ENCODE results near the gene CRYZL1.
A peak's percentile ranks its signal among the peaks of the same experiment; 100 is the strongest.

CRYZL1 gene

GRCh38 chr21:33557447-33557846 is 84.1 kb downstream of the CRYZL1 start:
- no peak for DNase-seq

GRCh38 chr21:33554982-33555344 is 86.6 kb downstream of the CRYZL1 start:
- DNase-seq, result no peak

DNA sequence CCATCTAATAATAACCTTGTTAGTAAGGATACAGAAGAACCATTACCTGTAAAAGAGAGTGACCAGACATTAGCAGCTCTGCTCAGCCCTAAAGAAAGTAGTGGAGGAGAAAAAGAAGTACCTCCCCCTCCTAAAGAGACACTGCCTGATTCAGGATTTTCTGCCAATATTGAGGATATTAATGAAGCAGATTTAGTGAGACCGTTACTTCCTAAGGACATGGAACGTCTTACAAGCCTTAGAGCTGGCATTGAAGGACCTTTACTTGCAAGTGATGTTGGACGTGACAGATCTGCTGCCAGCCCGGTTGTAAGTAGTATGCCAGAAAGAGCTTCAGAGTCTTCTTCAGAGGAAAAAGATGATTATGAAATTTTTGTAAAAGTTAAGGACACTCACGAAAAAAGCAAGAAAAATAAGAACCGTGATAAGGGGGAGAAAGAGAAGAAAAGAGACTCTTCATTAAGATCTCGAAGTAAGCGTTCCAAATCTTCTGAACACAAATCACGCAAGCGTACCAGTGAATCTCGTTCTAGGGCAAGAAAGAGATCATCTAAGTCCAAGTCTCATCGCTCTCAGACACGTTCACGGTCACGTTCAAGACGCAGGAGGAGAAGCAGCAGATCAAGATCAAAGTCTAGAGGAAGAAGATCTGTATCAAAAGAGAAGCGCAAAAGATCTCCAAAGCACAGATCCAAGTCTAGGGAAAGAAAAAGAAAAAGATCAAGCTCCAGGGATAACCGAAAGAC is 87.1 kb downstream of the CRYZL1 start:
- DNase-seq, result no peak

DNA sequence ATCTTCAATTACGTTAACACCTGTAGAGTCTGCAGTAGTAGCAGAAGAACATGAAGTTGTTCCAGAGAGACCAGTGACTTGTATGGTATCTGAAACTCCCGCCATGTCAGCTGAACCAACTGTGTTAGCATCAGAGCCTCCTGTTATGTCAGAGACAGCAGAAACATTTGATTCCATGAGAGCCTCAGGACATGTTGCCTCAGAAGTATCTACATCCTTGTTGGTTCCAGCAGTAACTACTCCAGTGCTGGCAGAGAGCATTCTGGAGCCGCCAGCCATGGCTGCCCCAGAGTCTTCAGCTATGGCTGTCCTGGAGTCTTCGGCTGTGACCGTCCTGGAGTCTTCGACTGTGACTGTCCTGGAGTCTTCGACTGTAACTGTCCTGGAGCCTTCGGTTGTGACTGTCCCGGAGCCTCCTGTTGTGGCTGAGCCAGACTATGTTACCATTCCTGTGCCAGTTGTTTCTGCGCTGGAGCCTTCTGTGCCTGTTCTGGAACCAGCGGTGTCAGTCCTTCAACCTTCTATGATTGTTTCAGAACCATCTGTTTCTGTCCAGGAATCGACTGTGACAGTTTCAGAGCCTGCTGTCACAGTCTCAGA is 88.4 kb downstream of the CRYZL1 start:
- DNase-seq, result no peak

GRCh38 chr21:33552093-33552998 is 89.2 kb downstream of the CRYZL1 start:
- DNase-seq, result no peak

- no peak for DNase-seq
These were observed 89.9 kb downstream of the CRYZL1 start for GRCh38 chr21:33551664-33552063.

GRCh38 chr21:33550772-33551660 is 90.5 kb downstream of the CRYZL1 start:
- DNase-seq, result no peak

DNA sequence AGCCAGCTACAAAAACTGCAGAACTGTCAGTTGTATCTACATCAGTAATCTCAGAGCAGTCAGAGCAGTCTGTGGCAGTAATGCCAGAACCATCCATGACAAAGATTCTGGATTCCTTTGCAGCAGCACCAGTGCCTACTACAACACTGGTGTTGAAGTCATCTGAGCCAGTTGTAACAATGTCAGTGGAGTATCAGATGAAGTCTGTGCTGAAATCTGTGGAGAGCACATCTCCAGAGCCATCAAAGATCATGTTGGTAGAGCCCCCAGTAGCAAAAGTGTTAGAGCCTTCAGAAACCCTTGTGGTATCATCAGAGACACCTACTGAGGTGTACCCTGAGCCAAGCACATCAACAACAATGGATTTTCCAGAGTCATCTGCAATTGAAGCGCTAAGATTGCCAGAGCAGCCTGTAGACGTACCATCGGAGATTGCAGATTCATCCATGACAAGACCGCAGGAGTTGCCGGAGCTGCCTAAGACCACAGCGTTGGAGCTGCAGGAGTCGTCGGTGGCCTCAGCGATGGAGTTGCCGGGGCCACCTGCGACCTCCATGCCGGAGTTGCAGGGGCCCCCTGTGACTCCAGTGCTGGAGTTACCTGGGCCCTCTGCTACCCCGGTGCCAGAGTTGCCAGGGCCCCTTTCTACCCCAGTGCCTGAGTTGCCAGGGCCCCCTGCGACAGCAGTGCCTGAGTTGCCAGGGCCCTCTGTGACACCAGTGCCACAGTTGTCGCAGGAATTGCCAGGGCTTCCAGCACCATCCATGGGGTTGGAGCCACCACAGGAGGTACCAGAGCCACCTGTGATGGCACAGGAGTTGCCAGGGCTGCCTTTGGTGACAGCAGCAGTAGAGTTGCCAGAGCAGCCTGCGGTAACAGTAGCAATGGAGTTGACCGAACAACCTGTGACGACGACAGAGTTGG is 91.4 kb downstream of the CRYZL1 start:
- DNase-seq, result no peak

DNA sequence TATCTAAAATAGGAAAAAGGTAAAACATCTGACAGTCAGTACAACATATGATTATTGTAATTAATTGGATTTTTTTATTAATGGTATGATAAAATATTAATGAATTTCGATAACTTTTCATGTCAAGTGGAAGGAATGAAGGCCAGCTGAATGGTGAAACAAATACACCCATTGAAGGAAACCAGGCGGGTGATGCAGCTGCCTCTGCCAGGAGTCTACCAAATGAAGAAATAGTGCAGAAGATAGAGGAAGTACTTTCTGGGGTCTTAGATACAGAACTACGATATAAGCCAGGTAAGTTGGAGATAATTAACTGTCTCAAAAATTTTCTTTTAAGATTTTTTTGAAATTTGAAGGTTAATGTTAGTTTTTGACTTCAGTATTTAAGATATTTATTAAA is 95.5 kb downstream of the CRYZL1 start:
- DNase-seq, result no peak

- DNase-seq, result no peak
These were observed 96.9 kb downstream of the CRYZL1 start for GRCh38 chr21:33544451-33545195.

DNA sequence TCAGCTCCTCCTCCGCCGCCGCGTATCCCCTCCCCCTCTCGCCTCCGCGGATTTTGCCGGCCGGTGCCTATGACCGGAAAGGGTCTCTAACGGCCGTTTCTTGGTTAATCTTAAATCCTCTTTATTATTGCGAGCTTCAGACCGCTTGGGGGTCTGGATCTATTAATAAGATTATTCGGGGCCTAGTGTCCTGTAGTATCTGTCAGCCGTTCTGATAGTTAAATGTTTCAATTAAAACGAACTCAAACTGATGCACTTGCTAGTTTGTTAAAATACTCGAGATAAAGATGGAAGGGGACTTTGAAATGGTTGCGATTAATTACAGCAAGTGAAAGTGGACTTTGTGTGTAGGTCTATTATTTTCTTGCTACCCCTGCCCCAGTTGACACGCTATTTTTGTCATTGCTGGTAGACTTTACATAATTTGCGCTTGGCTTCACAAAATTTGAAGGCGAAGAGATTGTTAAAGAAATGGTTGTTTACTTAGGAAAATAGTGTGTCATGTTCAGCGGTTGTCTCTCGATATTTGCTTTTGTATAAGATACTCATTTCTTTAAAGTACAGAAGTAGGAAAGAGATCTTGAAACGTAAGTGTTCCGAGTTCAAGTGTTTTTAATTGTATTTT is 97.9 kb downstream of the CRYZL1 start:
- DNase-seq, result no peak

DNA sequence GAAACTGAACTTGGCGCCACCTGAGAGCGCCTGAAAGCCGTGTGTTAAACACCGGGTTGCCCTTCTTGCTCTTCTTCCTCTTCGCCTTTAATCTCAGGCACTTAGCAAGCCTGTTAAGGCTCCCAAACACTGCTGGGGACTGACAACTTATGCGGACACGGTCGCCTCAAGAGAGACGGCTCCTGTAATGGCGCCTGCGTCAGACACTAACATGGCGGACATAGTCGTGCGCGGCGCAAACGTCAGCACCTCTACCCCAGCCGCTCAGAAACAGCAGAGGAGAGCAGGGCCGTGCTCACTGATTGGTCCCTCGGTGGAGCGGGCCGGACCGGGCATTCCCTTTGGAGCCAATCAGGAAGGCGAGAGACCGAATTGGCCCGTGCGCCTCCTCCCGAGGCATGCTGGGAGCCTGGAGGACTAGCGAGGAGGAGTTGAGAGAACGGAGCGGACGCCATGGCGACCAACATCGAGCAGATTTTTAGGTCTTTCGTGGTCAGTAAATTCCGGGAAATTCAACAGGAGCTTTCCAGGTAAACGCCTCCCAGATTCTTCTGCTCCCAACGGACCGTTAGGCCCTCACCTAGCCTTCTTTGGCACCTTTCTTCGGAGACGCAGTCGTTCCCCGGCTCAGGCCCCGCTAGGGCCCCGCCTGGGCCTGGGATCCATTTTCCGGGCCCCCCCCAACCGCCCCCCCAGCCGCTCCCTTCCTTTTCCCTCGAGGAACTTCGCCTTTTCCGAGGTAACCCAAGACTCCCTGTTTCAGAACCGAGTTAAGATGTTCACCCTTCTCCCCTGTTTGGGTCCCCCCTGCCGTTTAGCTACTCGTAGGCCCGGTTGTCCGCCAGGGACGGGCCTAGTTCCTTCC is 98.7 kb downstream of the CRYZL1 start, which contains the start of gene SON:
TSS of gene SON (plus strand) at position 399 of the 865 bp plus-strand sequence. CDS start at position 454, 55 bp downstream.
- peak; percentile 97 for DNase-seq

DNA sequence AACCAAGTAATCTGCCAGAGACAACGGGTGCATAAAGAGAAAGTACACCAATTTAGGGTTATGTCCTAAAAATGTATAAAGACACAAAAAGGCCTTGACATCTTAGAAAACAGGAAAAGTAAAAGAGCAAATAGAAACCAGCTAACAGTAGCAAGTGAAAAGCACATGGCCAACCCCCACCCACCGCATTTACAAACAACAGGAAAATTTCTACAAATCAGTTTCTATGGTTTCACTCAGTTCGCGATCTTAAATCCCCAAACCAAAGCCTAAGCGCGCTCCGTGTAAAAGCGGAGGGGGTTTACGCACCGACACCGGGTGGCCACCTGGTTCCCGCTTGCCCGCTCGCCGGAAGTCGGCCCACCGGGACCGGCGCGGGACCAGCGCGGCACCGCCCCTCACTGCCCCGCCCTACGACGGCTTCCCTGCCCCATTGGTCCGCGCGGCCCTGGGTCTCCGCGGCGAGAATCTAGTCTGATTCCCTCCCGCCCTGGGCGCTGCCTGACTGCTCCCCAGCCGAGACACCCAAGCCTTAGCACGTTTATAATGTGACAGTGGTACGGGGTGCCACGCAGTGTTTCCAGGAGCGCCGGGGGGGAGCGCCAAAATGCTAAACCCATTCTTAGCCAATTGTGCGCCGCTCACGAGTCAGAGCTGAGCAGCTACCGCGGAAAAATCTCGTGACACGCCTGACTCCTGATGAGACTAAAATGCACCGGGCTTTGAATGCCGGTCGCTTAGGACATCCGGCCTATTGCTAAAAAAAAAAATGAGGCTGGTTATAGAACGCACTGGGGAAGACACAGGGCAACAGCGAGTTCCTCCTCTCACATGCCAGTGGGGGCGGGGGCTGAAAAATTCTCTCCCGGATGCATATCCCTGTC is 99.5 kb downstream of the CRYZL1 start, which contains the start of gene GART:
TSS of gene GART (minus strand) at position 362 of the 884 bp plus-strand sequence. CDS start 2,802 bp downstream, outside the sequence.
- peak; percentile 81 for DNase-seq

DNA sequence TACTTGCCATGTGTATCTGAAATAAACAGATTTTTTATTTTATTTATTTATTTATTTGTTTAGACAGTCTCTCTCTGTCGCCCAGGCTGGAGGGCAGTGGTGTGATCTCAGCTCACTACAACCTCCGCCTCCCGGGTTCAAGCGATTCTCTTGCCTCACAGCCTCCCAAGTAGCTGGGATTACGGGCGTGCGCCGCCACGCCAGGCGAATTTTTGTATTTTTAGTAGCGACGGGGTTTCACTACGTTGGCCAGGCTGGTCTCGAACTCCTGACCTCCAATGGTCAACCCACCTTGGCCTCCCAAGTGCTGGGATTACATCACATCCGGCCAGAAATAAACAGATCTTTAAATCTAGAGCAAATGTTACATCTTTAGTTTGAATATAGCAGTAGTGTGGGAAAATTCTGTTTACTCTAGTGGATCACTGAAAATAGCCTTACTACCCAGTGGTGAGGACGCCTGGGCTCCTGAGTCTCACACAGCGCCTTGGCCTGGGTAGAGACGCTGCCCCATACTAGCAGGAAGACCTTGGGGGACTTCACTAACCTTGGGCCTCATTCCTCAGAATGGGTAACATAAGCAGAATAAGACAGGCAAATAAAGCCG is 100.3 kb downstream of the CRYZL1 start:
- no peak for DNase-seq

DNA sequence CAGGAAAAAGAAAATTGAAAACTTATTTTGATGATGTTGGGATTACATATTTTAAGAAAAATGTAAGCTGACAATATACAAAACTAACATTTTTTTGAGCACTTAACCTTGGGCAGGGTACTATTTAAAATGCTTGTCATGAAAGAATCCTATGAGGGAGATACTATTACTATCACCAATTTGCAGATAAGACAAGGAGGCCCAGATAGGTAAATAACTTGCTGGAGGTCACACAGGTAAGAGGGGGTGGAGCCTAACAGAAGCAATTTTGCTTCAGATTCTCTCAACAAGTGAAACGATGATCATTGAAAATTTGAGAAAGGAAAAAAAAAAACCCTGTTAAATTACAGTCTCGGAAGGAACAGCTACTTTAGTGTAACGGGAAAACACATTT is 100.8 kb downstream of the CRYZL1 start:
- no peak for DNase-seq

DNA sequence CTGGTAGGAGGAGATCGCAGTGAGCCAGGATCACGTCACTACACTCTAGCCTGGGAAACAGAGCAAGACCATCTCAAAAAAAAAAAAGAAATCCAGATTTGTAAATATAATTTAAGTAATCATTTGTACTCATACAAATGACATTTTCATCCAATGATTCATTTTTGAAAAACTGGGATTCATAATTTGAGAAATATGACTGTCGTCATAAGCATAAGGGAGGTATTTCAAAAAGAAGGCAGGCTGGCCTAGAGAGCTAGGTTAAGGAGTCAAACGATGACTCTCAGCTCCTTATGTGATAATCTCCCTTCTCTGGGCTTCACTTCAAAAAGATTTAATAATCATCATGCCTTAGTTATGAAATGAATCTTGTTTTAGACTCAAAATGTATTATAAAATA is 101.9 kb downstream of the CRYZL1 start:
- DNase-seq, result no peak
